Measurements from ENCODE around the gene KLHL33. TPM values are rescaled to one million over a fixed set of nuclear protein-coding genes. Genes with fewer than 3 reads are reported as not detected.
A peak's percentile ranks its signal among the peaks of the same experiment; 100 is the strongest.

The KLHL33 gene
- total and polyA plus RNA-seq, 2 experiments from 2014 or later = not detected

DNA sequence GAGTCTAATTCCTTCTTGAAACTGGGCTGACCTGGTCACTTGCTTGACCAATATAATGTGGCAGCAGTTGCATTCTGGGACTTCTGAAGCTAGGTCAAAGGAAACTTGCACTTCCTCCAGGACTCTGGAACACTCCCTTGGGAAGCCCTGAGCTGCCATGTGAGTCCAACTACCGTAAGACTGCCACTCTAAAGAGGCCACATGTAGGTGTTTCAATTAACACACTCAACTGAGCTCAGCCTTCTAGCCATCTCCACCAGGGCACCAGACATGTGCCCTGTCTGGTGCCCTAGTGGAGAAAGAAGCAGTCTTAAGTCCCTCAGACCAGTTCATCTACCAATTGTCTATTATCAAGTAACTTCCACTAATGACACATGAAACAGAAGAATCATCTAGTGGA is 16.5 kb downstream of the KLHL33 start:
- 21 to 23% methylated on average over 1 of the region's 1 CpG for WGBS, 2 experiments (ENCODE audit: low coverage in 1 of 2, low lambda C conversion rate in 2 of 2, missing lambda C conversion rate in 2 of 2)
- Histone ChIP-seq H3K9ac (no peak overlapping the region), H3F3A (ENCODE audit: insufficient read depth) (no peaks in the 10 kb centered on the region), H3K4me2 (ENCODE audit: unreplicated experiment) (no peak overlapping the region), H2AFZ (no peak overlapping the region), H3K9me2 (ENCODE audit: insufficient read depth) (no peaks in the 10 kb centered on the region), H3K79me2 (ENCODE audit: insufficient read depth) (no peaks in the 10 kb centered on the region), H3K4me3 (no peak overlapping the region), H3K27ac (no peak overlapping the region), H3K9me3 (ENCODE audit: low read depth) (no peaks in the 10 kb centered on the region), H4K20me1 (ENCODE audit: insufficient read depth) (no peaks in the 10 kb centered on the region), H3K4me1 (ENCODE audit: insufficient read depth) (no peaks in the 10 kb centered on the region), H3K36me3 (ENCODE audit: low read depth) (no peaks in the 10 kb centered on the region), H3K27me3 (replicated peaks; ENCODE audit: insufficient read depth) (no peaks in the 10 kb centered on the region)
- in situ Hi-C loops (cut with MboI) = loop anchor here (5.0 kb wide), 1 partner anchor 193 kb away; no protein-coding TSS in a partner anchor
- no peak for TF ChIP-seq EZH2 (IDR thresholded peaks at IDR 0.05; ENCODE audit: insufficient read depth, poor library complexity, severe bottlenecking)
- no peak for TF ChIP-seq EZH2phosphoT487 (IDR thresholded peaks at IDR 0.05; ENCODE audit: insufficient read depth, low read depth)
- no peak for DNase-seq

DNA sequence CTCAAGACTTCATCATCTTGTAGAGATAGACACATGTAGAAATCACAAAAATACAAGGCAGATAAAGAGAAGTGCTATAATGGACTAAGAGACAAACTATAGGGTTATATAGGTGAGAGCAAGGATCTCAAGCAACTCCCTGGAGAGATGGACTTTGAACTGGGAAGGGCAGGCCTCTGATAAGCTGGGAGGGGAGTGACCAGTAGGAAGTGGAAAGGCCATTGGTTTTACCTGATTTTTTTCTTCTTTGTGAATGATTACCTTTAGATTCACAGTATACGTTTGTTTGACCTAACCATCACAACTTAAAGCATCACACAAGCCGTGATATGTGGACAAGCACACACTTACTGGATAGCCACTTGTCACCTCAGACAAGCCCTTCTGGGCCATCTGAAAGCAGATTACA is 17.5 kb downstream of the KLHL33 start:
- H4K20me1 ChIP-seq (ENCODE audit: insufficient read depth) = no peaks in the 10 kb centered on the region
- no peak for DNase-seq
- peaks cover 5% of the 10 kb centered on the region; the same call in 1 of the 2 replicates for H3F3A ChIP-seq (ENCODE audit: insufficient read depth)
- no peaks in the 10 kb centered on the region for H3K27me3 ChIP-seq (replicated peaks; ENCODE audit: insufficient read depth)
- H3K9me2 ChIP-seq (ENCODE audit: insufficient read depth) = no peaks in the 10 kb centered on the region
- no peaks in the 10 kb centered on the region for H3K9me3 ChIP-seq (ENCODE audit: low read depth)
- H3K4me3 ChIP-seq = no peak overlapping the region
- TF ChIP-seq EZH2phosphoT487 (IDR thresholded peaks at IDR 0.05; ENCODE audit: insufficient read depth, low read depth) = no peak
- TF ChIP-seq EZH2 (IDR thresholded peaks at IDR 0.05; ENCODE audit: insufficient read depth, poor library complexity, severe bottlenecking) = no peak
- H3K4me2 ChIP-seq (ENCODE audit: unreplicated experiment) = no peak overlapping the region
- 48 to 55% methylated on average over 2 of the region's 2 CpGs for WGBS, 2 experiments (ENCODE audit: low coverage in 1 of 2, low lambda C conversion rate in 2 of 2, missing lambda C conversion rate in 2 of 2)
- no peak overlapping the region for H2AFZ ChIP-seq
- in situ Hi-C loops (cut with MboI) = loop anchor here (5.0 kb wide), 1 partner anchor 194 kb away; no protein-coding TSS in a partner anchor
- H3K4me1 ChIP-seq (ENCODE audit: insufficient read depth) = no peaks in the 10 kb centered on the region
- no peaks in the 10 kb centered on the region for H3K36me3 ChIP-seq (ENCODE audit: low read depth)
- H3K79me2 ChIP-seq (ENCODE audit: insufficient read depth) = no peaks in the 10 kb centered on the region
- H3K27ac ChIP-seq = no peak overlapping the region
- no peak overlapping the region for H3K9ac ChIP-seq

DNA sequence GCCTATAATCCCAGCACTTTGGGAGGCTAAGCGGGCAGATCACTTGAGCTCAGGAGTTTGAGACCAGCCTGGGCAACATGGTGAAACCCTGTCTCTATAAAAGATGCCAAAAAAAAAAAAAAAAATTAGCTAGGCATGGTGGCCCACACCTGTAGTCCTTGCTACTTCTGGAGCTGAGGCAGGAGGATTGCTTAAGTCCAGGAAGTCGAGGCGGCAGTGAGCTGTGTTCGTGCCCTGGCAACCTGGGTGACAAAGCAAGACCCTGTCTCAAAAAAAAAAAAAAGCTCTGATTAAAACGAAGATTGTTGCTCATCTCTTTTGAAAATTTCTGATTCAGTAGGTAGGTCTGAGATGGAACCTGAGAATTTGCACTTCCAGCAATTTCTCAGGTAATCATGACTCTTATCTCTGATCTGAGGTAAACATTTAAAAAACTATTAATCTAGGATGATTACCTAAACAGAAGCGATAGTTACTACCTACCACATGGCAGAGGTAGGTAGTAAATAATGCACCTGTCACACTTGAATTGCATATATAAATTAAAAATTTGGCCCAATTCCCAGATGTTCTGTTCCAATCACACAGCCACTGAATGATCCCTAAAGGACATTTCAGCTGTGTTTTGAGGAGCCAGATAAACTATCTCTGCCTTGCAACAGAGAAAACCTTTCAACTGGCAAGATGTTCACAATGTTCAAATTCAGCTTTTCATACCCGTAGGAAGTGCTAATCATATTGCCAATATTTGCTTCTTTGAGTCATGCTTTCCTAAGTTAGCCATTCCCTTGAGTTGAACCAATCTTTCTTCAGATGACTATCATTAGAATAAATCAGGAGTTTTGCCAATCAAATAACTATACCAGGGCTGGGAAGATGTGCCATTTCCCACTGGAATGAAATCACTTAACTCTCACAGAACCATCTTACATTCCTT is 18.4 kb downstream of the KLHL33 start:
- no peaks in the 10 kb centered on the region for H3K4me1 ChIP-seq (ENCODE audit: insufficient read depth)
- H3F3A ChIP-seq (ENCODE audit: insufficient read depth) = peaks cover 10% of the 10 kb centered on the region; the same call in 1 of the 2 replicates
- H3K4me3 ChIP-seq = no peak overlapping the region
- H3K79me2 ChIP-seq (ENCODE audit: insufficient read depth) = no peaks in the 10 kb centered on the region
- in situ Hi-C loops (cut with MboI) = loop anchor here (5.0 kb wide), 1 partner anchor 195 kb away; no protein-coding TSS in a partner anchor
- no peak for TF ChIP-seq EZH2 (IDR thresholded peaks at IDR 0.05; ENCODE audit: insufficient read depth, poor library complexity, severe bottlenecking)
- TF ChIP-seq EZH2phosphoT487 (IDR thresholded peaks at IDR 0.05; ENCODE audit: insufficient read depth, low read depth) = no peak
- H3K4me2 ChIP-seq (ENCODE audit: unreplicated experiment) = no peak overlapping the region
- H3K9me2 ChIP-seq (ENCODE audit: insufficient read depth) = no peaks in the 10 kb centered on the region
- WGBS, 2 experiments (ENCODE audit: low coverage in 1 of 2, low lambda C conversion rate in 2 of 2, missing lambda C conversion rate in 2 of 2) = 61 to 65% methylated on average over 7 of the region's 7 CpGs
- no peaks in the 10 kb centered on the region for H3K9me3 ChIP-seq (ENCODE audit: low read depth)
- H2AFZ ChIP-seq = no peak overlapping the region
- no peak overlapping the region for H3K27ac ChIP-seq
- H3K36me3 ChIP-seq (ENCODE audit: low read depth) = no peaks in the 10 kb centered on the region
- no peak overlapping the region for H3K9ac ChIP-seq
- DNase-seq = no peak
- no peaks in the 10 kb centered on the region for H4K20me1 ChIP-seq (ENCODE audit: insufficient read depth)
- no peaks in the 10 kb centered on the region for H3K27me3 ChIP-seq (replicated peaks; ENCODE audit: insufficient read depth)

DNA sequence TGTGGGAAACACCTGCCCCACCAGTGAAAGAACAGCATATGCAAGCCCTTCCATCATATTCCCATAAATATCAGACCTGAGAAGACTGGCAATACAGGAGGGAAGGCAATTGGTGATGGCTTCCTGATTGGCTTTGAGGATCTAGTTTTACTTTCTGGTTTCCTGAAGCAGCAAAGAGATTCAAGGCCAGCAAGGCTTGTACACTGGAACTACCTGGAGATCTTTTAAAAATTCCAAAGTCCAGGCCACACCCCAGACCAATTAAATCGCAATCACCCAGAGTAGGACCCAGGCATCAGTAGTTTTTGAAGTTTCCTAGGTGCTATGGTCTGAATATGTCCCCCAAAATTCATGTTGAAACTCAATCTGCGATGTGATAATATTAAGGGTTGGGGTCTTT is 19.7 kb downstream of the KLHL33 start:
- H3K27ac ChIP-seq = no peak overlapping the region
- TF ChIP-seq EZH2 (IDR thresholded peaks at IDR 0.05; ENCODE audit: insufficient read depth, poor library complexity, severe bottlenecking) (no peak), EZH2phosphoT487 (IDR thresholded peaks at IDR 0.05; ENCODE audit: insufficient read depth, low read depth) (no peak)
- H4K20me1 ChIP-seq (ENCODE audit: insufficient read depth) = no peaks in the 10 kb centered on the region
- H3K27me3 ChIP-seq (replicated peaks; ENCODE audit: insufficient read depth) = no peaks in the 10 kb centered on the region
- DNase-seq = no peak
- no peak overlapping the region for H3K4me3 ChIP-seq
- H3F3A ChIP-seq (ENCODE audit: insufficient read depth) = peaks cover 18% of the 10 kb centered on the region
- H3K9me2 ChIP-seq (ENCODE audit: insufficient read depth) = no peaks in the 10 kb centered on the region
- WGBS, 2 experiments (ENCODE audit: low coverage in 1 of 2, low lambda C conversion rate in 2 of 2, missing lambda C conversion rate in 2 of 2) = 87 to 89% methylated on average over 2 of the region's 2 CpGs
- no peak overlapping the region for H3K9ac ChIP-seq
- peak overlapping the region; percentile 70 for H2AFZ ChIP-seq
- H3K79me2 ChIP-seq (ENCODE audit: insufficient read depth) = peaks cover 13% of the 10 kb centered on the region
- no peaks in the 10 kb centered on the region for H3K36me3 ChIP-seq (ENCODE audit: low read depth)
- H3K9me3 ChIP-seq (ENCODE audit: low read depth) = no peaks in the 10 kb centered on the region
- no peak overlapping the region for H3K4me2 ChIP-seq (ENCODE audit: unreplicated experiment)
- in situ Hi-C loops (cut with MboI) = loop anchor here (5.0 kb wide), 1 partner anchor 196 kb away; no protein-coding TSS in a partner anchor
- H3K4me1 ChIP-seq (ENCODE audit: insufficient read depth) = peaks cover 8% of the 10 kb centered on the region
